K562 (cell line): ENCODE data around the gene KAT14.
"Not testable (repeated sequence)": the region's sequence is repeated elsewhere in the genome, so short reads cannot be mapped to it uniquely, and the experiment has no call there.

ENCODE experiments used
- HDAC6 ChIP-seq: IDR thresholded peaks from 2 replicates; pipeline ENCODE4 v1.6.1; 2012; ENCODE audit warnings: low read depth, mild to moderate bottlenecking, control low read depth, inconsistent platforms, low read length, moderate library complexity
- KLF1 ChIP-seq: fragments of 450-650 bp; IDR thresholded peaks from 2 replicates; pipeline ENCODE4 v1.6.1; 2016; ENCODE audit warnings: missing genetic modification characterization, missing compliant biosample characterization
- KLF16 ChIP-seq: IDR thresholded peaks from 2 replicates; pipeline ENCODE4 v1.6.1; 2016; ENCODE audit warnings: antibody characterized with exemption
- MBD1 ChIP-seq: fragments of 250-450 bp; sonication (Bioruptor Pico); IDR thresholded peaks from 2 replicates; pipeline ENCODE4 v1.8.0; 2022; ENCODE audit warnings: inconsistent platforms
- MEF2A ChIP-seq: IDR thresholded peaks from 2 replicates; pipeline ENCODE4 v1.6.1; 2011; ENCODE audit warnings: low read depth, mild to moderate bottlenecking, low read length, moderate library complexity; ENCODE audit not compliant: control insufficient read depth
- POLR2AphosphoS5 ChIP-seq: IDR thresholded peaks from 2 replicates; pipeline ENCODE4 v1.6.1; 2011; ENCODE audit warnings: mild to moderate bottlenecking, low read depth, low read length, moderate library complexity; ENCODE audit not compliant: control insufficient read depth, insufficient read depth
- STAT6 ChIP-seq: sonication (generic); formaldehyde crosslinking; IDR thresholded peaks from 2 replicates; pipeline ENCODE4 v1.8.1; 2023; ENCODE audit warnings: mild to moderate bottlenecking, missing genetic modification reagents
- TAL1 ChIP-seq: fragments of 450-650 bp; IDR thresholded peaks from 2 replicates; pipeline ENCODE4 v1.6.1; 2016; ENCODE audit warnings: mild to moderate bottlenecking
- ZNF124 ChIP-seq: sonication (generic); formaldehyde crosslinking; IDR thresholded peaks from 2 replicates; pipeline ENCODE4 v1.8.1; 2022; ENCODE audit warnings: missing genetic modification reagents
- ZNF217 ChIP-seq: sonication (generic); formaldehyde crosslinking; IDR thresholded peaks from 2 replicates; pipeline ENCODE4 v1.8.0; 2022; ENCODE audit warnings: mild to moderate bottlenecking, missing genetic modification reagents
- ZNF3 ChIP-seq: fragments of 250-450 bp; sonication (Bioruptor Pico); IDR thresholded peaks from 2 replicates; pipeline ENCODE4 v1.5.0; 2021; ENCODE audit warnings: mild to moderate bottlenecking, moderate library complexity
- TF ChIP-seq, protein P1 (sequence below), 3 experiments: IDR thresholded peaks in 2 of 3; conservative IDR thresholded peaks in 1 of 3; 2 replicates each; pipeline ENCODE4 v1.5.1; 2011 to 2012; ENCODE audit warnings: low read length in 3 of 3, mild to moderate bottlenecking in 3 of 3, control low read depth in 2 of 3, improper control_type of control experiment in 1 of 3, inconsistent platforms in 1 of 3, low read depth in 1 of 3, mixed read lengths in 1 of 3, moderate library complexity in 1 of 3; ENCODE audit not compliant: insufficient read depth in 2 of 3
- TF ChIP-seq, protein P2 (sequence below): sonication (generic); formaldehyde crosslinking; IDR thresholded peaks from 2 replicates; pipeline ENCODE4 v1.8.0; 2023; ENCODE audit warnings: mild to moderate bottlenecking, missing genetic modification reagents

DNA sequence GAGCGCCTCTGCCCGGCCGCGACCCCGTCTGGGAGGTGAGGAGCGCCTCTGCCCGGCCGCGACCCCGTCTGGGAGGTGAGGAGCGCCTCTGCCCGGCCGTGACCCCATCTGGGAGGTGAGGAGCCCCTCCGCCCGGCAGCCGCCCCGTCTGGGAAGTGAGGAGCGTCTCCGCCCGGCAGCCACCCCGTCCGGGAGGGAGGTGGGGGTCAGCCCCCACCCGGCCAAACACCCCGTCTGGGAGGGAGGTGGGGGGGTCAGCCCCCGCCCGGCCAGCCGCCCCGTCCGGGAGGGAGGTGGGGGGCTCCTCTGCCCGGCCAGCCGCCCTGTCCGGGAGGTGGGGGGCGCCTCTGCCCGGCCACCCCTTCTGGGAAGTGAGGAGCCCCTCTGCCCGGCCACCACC lies 56.8 kb downstream of the KAT14 start:
- not testable (repeated sequence) for TF ChIP-seq KLF1 (tag); MBD1 (CRISPR knock-in tag); HDAC6; KLF16; ZNF124; ZNF3 (CRISPR knock-in tag); ZNF217 (CRISPR knock-in tag); POLR2AphosphoS5; TAL1; STAT6 (CRISPR knock-in tag); MEF2A
- TF ChIP-seq, protein P1, sequence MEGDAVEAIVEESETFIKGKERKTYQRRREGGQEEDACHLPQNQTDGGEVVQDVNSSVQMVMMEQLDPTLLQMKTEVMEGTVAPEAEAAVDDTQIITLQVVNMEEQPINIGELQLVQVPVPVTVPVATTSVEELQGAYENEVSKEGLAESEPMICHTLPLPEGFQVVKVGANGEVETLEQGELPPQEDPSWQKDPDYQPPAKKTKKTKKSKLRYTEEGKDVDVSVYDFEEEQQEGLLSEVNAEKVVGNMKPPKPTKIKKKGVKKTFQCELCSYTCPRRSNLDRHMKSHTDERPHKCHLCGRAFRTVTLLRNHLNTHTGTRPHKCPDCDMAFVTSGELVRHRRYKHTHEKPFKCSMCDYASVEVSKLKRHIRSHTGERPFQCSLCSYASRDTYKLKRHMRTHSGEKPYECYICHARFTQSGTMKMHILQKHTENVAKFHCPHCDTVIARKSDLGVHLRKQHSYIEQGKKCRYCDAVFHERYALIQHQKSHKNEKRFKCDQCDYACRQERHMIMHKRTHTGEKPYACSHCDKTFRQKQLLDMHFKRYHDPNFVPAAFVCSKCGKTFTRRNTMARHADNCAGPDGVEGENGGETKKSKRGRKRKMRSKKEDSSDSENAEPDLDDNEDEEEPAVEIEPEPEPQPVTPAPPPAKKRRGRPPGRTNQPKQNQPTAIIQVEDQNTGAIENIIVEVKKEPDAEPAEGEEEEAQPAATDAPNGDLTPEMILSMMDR (IDR thresholded peaks at IDR 0.05 in 2 of 3, conservative IDR thresholded peaks at IDR 0.05 in 1 of 3; ENCODE audit: insufficient read depth in 2 of 3, low read depth in 1 of 3, low read length in 3 of 3) = not testable (repeated sequence)
- TF ChIP-seq, protein P2, sequence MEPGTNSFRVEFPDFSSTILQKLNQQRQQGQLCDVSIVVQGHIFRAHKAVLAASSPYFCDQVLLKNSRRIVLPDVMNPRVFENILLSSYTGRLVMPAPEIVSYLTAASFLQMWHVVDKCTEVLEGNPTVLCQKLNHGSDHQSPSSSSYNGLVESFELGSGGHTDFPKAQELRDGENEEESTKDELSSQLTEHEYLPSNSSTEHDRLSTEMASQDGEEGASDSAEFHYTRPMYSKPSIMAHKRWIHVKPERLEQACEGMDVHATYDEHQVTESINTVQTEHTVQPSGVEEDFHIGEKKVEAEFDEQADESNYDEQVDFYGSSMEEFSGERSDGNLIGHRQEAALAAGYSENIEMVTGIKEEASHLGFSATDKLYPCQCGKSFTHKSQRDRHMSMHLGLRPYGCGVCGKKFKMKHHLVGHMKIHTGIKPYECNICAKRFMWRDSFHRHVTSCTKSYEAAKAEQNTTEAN (CRISPR knock-in tag) = not testable (repeated sequence)
